ENCODE data around the gene NMRAL1. TPM values are rescaled to one million over a fixed set of nuclear protein-coding genes. Genes with fewer than 3 reads are reported as not detected.

The NMRAL1 gene
- polyA plus RNA-seq, 1 of the 3 experiments (the other 2 are of a cell fraction), result 99.9 TPM

GRCh38 chr16:4426722-4427372, 47.6 kb downstream of the NMRAL1 start:
- 87% methylated on average over 12 of the region's 12 CpGs for WGBS (ENCODE audit: low lambda C conversion rate)
- Histone ChIP-seq H3K27ac (ENCODE audit: low read depth in 2 of 2, low read length in 1 of 2) (0 out of 4 replicates have a peak overlapping the region, but pooled peaks of 1 of the 2 experiments have one; percentile 96), H3K36me3 (replicated peaks in 1 of 2; ENCODE audit: control insufficient read depth in 1 of 2, insufficient read depth in 2 of 2, low read length in 1 of 2) (peaks cover 3 to 8% of the 10 kb centered on the region in 2 experiments), H3K9me2 (no peaks in the 10 kb centered on the region), H2AFZ (ENCODE audit: low read depth) (no peak overlapping the region), H3K9me3 (no peaks in the 10 kb centered on the region), H3K4me1 (ENCODE audit: control insufficient read depth in 1 of 2, insufficient read depth in 2 of 2, low read depth in 1 of 2, low read length in 1 of 2) (peaks cover 5 to 14% of the 10 kb centered on the region in 2 experiments; a peak in 2 of 4 replicates), H3K4me2 (peak overlapping the region; percentile 89), H3K9ac (peak overlapping the region; percentile 90), H3K79me2 (ENCODE audit: insufficient read depth) (peaks cover 54% of the 10 kb centered on the region), H3F3A (replicated peaks; ENCODE audit: insufficient read depth) (peaks cover 4% of the 10 kb centered on the region), H4K20me1 (ENCODE audit: insufficient read depth) (no peaks in the 10 kb centered on the region), H3K4me3 (ENCODE audit: low read depth in 2 of 2, low read length in 1 of 2) (peak overlapping the region; percentile 72 to 99), H3K27me3 (ENCODE audit: insufficient read depth) (no peaks in the 10 kb centered on the region)
- no peak for TF ChIP-seq JUND (IDR thresholded peaks at IDR 0.05)
- no peak for TF ChIP-seq IRF3 (IDR thresholded peaks at IDR 0.05; ENCODE audit: low read depth, low read length)
- TF ChIP-seq, protein P1, sequence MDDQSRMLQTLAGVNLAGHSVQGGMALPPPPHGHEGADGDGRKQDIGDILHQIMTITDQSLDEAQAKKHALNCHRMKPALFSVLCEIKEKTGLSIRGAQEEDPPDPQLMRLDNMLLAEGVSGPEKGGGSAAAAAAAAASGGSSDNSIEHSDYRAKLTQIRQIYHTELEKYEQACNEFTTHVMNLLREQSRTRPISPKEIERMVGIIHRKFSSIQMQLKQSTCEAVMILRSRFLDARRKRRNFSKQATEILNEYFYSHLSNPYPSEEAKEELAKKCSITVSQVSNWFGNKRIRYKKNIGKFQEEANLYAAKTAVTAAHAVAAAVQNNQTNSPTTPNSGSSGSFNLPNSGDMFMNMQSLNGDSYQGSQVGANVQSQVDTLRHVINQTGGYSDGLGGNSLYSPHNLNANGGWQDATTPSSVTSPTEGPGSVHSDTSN (IDR thresholded peaks at IDR 0.05), result no peak
- no peak for TF ChIP-seq GATA2 (CRISPR knock-in tag; IDR thresholded peaks at IDR 0.05)
- no peak for TF ChIP-seq USF1 (IDR thresholded peaks at IDR 0.05; ENCODE audit: borderline replicate concordance, low read depth)
- no peak for TF ChIP-seq REST (IDR thresholded peaks at IDR 0.05; ENCODE audit: low read depth, low read length)
- TF ChIP-seq EP300 (IDR thresholded peaks at IDR 0.05; ENCODE audit: borderline replicate concordance in 1 of 2, low read depth in 1 of 2, low read length in 1 of 2), result no peak
- TF ChIP-seq SIN3A (IDR thresholded peaks at IDR 0.05; ENCODE audit: borderline replicate concordance, low read depth, low read length), result no peak
- TF ChIP-seq NFIC (IDR thresholded peaks at IDR 0.05; ENCODE audit: borderline replicate concordance), result no peak
- TF ChIP-seq MAX (IDR thresholded peaks at IDR 0.05; ENCODE audit: low read depth), result no peak
- no peak for TF ChIP-seq FOSL2 (IDR thresholded peaks at IDR 0.05; ENCODE audit: borderline replicate concordance, low read depth)
- TF ChIP-seq SMC3 (IDR thresholded peaks at IDR 0.05; ENCODE audit: low read depth, low read length), result no peak
- no peak for TF ChIP-seq YY1 (IDR thresholded peaks at IDR 0.05; ENCODE audit: low read depth)
- TF ChIP-seq RCOR1 (IDR thresholded peaks at IDR 0.05; ENCODE audit: low read length), result no peak
- ChIA-PET POLR2A (no interaction called here), CTCF (no interaction called here)
- no peak for DNase-seq
